22Rv1 (cell line): Measurements from ENCODE around the gene GPATCH8.

Experiments used
- ZFX ChIP-seq: fragments of 450-650 bp; IDR thresholded peaks from 2 replicates; pipeline ENCODE4 v1.6.1; 2017; ENCODE audit warnings: antibody characterized with exemption, borderline replicate concordance
- TF ChIP-seq, protein P1 (sequence below): fragments of 450-650 bp; IDR thresholded peaks from 2 replicates; pipeline ENCODE4 v1.5.1; 2017; ENCODE audit warnings: mild to moderate bottlenecking

DNA sequence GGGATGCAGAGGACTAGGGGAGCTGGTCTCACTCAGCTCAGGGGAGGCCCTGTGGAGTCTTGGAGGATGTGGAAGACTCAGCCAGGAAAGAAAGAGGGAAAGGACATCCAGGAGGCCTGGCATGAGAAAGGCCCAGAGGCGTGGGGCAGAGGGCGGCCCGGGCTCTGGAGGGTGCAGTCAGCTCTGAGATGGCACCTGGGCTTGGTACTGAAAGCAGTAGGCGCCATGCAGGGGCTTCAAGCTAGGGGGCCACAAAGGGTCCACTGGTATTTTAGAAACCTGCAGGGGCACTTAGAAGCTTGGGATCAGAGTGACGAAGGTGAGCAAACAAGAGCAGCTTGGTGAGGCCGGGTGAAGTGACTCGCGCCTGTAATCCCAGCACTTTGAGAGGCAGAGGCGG, 145.1 kb downstream of the GPATCH8 start:
- TF ChIP-seq, protein P1, sequence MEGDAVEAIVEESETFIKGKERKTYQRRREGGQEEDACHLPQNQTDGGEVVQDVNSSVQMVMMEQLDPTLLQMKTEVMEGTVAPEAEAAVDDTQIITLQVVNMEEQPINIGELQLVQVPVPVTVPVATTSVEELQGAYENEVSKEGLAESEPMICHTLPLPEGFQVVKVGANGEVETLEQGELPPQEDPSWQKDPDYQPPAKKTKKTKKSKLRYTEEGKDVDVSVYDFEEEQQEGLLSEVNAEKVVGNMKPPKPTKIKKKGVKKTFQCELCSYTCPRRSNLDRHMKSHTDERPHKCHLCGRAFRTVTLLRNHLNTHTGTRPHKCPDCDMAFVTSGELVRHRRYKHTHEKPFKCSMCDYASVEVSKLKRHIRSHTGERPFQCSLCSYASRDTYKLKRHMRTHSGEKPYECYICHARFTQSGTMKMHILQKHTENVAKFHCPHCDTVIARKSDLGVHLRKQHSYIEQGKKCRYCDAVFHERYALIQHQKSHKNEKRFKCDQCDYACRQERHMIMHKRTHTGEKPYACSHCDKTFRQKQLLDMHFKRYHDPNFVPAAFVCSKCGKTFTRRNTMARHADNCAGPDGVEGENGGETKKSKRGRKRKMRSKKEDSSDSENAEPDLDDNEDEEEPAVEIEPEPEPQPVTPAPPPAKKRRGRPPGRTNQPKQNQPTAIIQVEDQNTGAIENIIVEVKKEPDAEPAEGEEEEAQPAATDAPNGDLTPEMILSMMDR, result no peak
- TF ChIP-seq ZFX, result no peak
